Astrocyte (in vitro differentiated cells and primary cell): ENCODE results near the gene DNAJB4. TPM values are rescaled to one million over a fixed set of nuclear protein-coding genes. Genes with fewer than 3 reads are reported as not detected.
"Not testable (repeated sequence)": the region's sequence is repeated elsewhere in the genome, so short reads cannot be mapped to it uniquely, and the experiment has no call there.

Experiments used
- DNase-seq: peaks from one replicate; pipeline ENCODE4 v3.0.0-alpha.2; 2010; ENCODE audit warnings: low read depth
- FAIRE-seq: peaks from 2 replicates; lab custom pipeline; 2011; peaks lifted over from hg19 to GRCh38; lab: Jason Lieb, UNC
- H2AFZ ChIP-seq: 2 replicates; pipeline ENCODE4 v1.6.0; 2012; ENCODE audit warnings: low read depth, low read length, inconsistent platforms
- H3K27ac ChIP-seq: 2 replicates; pipeline ENCODE4 v1.5.1; 2011; ENCODE audit warnings: low read depth, low read length, inconsistent platforms
- H3K27me3 ChIP-seq: 2 replicates; pipeline ENCODE4 v1.6.0; 2011; ENCODE audit warnings: low read length, inconsistent platforms; ENCODE audit not compliant: insufficient read depth
- H3K36me3 ChIP-seq: 2 replicates; pipeline ENCODE4 v1.5.1; 2011; ENCODE audit warnings: low read length, inconsistent platforms; ENCODE audit not compliant: insufficient read depth
- H3K4me1 ChIP-seq: 2 replicates; pipeline ENCODE4 v1.5.1; 2011; ENCODE audit warnings: low read length, inconsistent platforms; ENCODE audit not compliant: insufficient read depth
- H3K4me2 ChIP-seq: 2 replicates; pipeline ENCODE4 v1.6.0; 2012; ENCODE audit warnings: low read length, inconsistent platforms
- H3K4me3 ChIP-seq: 2 replicates; pipeline ENCODE4 v1.5.1; 2011; ENCODE audit warnings: low read depth, mild to moderate bottlenecking, low read length, inconsistent platforms; ENCODE audit not compliant: insufficient read depth
- H3K79me2 ChIP-seq: 2 replicates; pipeline ENCODE4 v1.6.0; 2012; ENCODE audit warnings: mild to moderate bottlenecking, low read length, inconsistent platforms; ENCODE audit not compliant: insufficient read depth
- H3K9ac ChIP-seq: 2 replicates; pipeline ENCODE4 v1.6.0; 2012; ENCODE audit warnings: mild to moderate bottlenecking, low read length, inconsistent platforms
- H3K9me3 ChIP-seq: 2 replicates; pipeline ENCODE4 v1.5.1; 2012; ENCODE audit warnings: low read depth, mild to moderate bottlenecking, low read length, inconsistent platforms; ENCODE audit not compliant: insufficient read depth
- H4K20me1 ChIP-seq: 2 replicates; pipeline ENCODE4 v1.6.0; 2012; ENCODE audit warnings: low read length, inconsistent platforms; ENCODE audit not compliant: insufficient read depth
- H3K27ac Mint-ChIP-seq: one replicate; pipeline ENCODE4 v1.8.0; 2021; ENCODE audit warnings: mild to moderate bottlenecking, mixed read lengths; ENCODE audit not compliant: unreplicated experiment
- H3K27me3 Mint-ChIP-seq: one replicate; pipeline ENCODE4 v1.8.0; 2021; ENCODE audit warnings: low read depth, mixed read lengths; ENCODE audit not compliant: unreplicated experiment
- H3K36me3 Mint-ChIP-seq: one replicate; pipeline ENCODE4 v1.8.0; 2021; ENCODE audit warnings: low read depth, mixed read lengths; ENCODE audit not compliant: unreplicated experiment
- H3K4me1 Mint-ChIP-seq: one replicate; pipeline ENCODE4 v1.8.0; 2021; ENCODE audit warnings: low read depth, mixed read lengths; ENCODE audit not compliant: unreplicated experiment
- H3K4me3 Mint-ChIP-seq: one replicate; pipeline ENCODE4 v1.8.0; 2021; ENCODE audit warnings: mild to moderate bottlenecking, moderate library complexity, mixed read lengths; ENCODE audit not compliant: unreplicated experiment
- H3K9me3 Mint-ChIP-seq: one replicate; pipeline ENCODE4 v1.8.0; 2021; ENCODE audit warnings: mild to moderate bottlenecking, mixed read lengths; ENCODE audit not compliant: unreplicated experiment
- EZH2 ChIP-seq: IDR thresholded peaks from 2 replicates; pipeline ENCODE4 v1.6.1; 2012; ENCODE audit warnings: mild to moderate bottlenecking, low read length, inconsistent platforms; ENCODE audit not compliant: insufficient read depth
- total RNA-seq: library from RNA; stranded (reverse); gene quantifications from 2 replicates; pipeline ENCODE4 v1.2.1, GENCODE V29; 2021
- TF ChIP-seq, protein P1 (sequence below): IDR thresholded peaks from 2 replicates; pipeline ENCODE4 v1.5.1; 2011; ENCODE audit warnings: low read depth, mild to moderate bottlenecking, inconsistent platforms, low read length, moderate library complexity; ENCODE audit not compliant: insufficient read depth

DNAJB4 gene
- total RNA-seq, 1 donor from 2014 or later, result 58.6 TPM

DNA sequence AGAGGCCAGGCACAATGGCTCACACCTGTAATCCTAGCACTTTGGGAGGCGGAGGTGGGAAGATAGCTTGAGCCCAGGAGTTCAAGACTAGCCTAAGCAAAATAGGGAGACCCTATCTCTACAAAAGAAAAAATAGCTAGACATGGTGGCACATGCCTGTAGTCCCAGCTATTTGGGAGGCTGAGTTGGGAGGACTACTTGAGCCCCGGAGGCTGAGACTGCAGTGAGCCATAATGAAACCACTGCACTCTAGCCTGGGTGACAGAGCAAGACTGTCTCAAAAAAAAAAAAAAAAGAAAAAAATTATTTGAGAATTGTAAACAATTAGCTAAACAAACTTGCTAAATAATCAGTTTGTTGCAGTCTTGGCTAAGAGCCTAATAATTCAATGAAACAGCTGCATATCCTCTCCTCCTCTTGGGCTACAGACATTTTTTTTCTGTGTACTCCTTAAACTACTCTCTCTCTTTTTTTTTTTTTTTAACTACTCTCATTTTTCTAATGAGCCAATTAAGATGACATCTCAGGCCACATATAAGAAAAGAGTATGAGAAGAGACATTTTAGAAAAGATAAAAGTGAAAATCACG lies 10.5 kb upstream of the DNAJB4 start:
- Histone ChIP-seq H3K4me2 (no peak overlapping the region), H2AFZ (no peak overlapping the region), H3K4me1 (no peaks in the 10 kb centered on the region), H3K9me3 (no peaks in the 10 kb centered on the region), H3K27me3 (no peaks in the 10 kb centered on the region), H3K9ac (no peak overlapping the region), H3K36me3 (peaks cover 5% of the 10 kb centered on the region), H3K27ac (no peak overlapping the region), H3K4me3 (no peak overlapping the region), H3K79me2 (peaks cover 49% of the 10 kb centered on the region), H4K20me1 (peaks cover 33% of the 10 kb centered on the region)
- FAIRE-seq (no peak), DNase-seq (no peak)
- no peak for TF ChIP-seq EZH2
- TF ChIP-seq, protein P1, sequence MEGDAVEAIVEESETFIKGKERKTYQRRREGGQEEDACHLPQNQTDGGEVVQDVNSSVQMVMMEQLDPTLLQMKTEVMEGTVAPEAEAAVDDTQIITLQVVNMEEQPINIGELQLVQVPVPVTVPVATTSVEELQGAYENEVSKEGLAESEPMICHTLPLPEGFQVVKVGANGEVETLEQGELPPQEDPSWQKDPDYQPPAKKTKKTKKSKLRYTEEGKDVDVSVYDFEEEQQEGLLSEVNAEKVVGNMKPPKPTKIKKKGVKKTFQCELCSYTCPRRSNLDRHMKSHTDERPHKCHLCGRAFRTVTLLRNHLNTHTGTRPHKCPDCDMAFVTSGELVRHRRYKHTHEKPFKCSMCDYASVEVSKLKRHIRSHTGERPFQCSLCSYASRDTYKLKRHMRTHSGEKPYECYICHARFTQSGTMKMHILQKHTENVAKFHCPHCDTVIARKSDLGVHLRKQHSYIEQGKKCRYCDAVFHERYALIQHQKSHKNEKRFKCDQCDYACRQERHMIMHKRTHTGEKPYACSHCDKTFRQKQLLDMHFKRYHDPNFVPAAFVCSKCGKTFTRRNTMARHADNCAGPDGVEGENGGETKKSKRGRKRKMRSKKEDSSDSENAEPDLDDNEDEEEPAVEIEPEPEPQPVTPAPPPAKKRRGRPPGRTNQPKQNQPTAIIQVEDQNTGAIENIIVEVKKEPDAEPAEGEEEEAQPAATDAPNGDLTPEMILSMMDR, result no peak
- H3K9me3 Mint-ChIP-seq, result no peaks in the 10 kb centered on the region
- H3K4me3 Mint-ChIP-seq, result no peak overlapping the region
- H3K27me3 Mint-ChIP-seq, result no peaks in the 10 kb centered on the region
- H3K27ac Mint-ChIP-seq, result no peak overlapping the region
- no peaks in the 10 kb centered on the region for H3K4me1 Mint-ChIP-seq
- H3K36me3 Mint-ChIP-seq, result peaks cover 5% of the 10 kb centered on the region

DNA sequence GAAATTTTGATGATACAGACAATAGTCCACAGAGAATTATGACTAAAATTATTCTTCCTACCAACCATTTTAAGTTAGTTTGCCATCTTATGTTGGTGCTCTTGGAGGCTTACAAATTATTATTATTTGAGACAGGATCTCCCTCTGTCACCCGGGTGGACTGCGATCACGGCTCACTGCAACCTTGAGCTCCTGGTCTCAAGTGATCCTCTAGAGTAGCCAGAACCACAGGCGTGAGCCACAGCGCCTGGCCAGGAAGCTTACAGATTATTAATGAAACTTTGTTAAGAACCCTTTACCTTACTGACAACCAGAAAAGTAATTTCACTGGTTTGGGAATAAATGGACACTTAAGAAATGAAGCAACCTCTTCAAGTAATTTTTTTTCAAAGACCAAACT lies 8.0 kb upstream of the DNAJB4 start:
- Histone ChIP-seq H3K4me2 (no peak overlapping the region), H3K79me2 (peaks cover 24% of the 10 kb centered on the region), H3K4me1 (no peaks in the 10 kb centered on the region), H2AFZ (no peak overlapping the region), H4K20me1 (peaks cover 15% of the 10 kb centered on the region), H3K4me3 (no peak overlapping the region), H3K9me3 (no peaks in the 10 kb centered on the region), H3K27ac (no peak overlapping the region), H3K27me3 (no peaks in the 10 kb centered on the region), H3K9ac (no peak overlapping the region), H3K36me3 (peaks cover 5% of the 10 kb centered on the region)
- Mint-ChIP-seq H3K27ac (no peak overlapping the region), H3K27me3 (no peaks in the 10 kb centered on the region), H3K4me3 (no peak overlapping the region), H3K9me3 (no peaks in the 10 kb centered on the region), H3K36me3 (peaks cover 3% of the 10 kb centered on the region), H3K4me1 (no peaks in the 10 kb centered on the region)
- DNase-seq (no peak), FAIRE-seq (no peak)
- TF ChIP-seq EZH2, result no peak
- TF ChIP-seq, protein P1, result no peak

DNA sequence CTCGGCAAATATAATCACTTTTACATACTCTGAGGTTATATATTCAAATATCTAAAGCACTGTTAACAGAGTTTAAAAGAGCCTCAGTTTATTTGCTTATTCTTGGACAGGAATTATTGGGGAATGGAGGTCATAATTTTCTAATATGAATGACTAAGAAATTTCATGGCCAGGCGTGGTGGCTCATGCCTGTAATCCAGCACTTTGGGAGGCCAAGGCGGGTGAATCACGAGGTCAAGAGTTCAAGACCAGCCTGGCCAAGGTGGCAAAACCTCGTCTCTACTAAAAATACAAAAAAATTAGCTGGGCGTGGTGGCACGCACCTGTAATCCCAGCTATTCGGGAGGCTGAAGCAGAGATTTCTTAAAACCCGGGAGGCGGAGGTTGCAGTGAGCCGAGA lies 4.2 kb upstream of the DNAJB4 start:
- not testable (repeated sequence) for H3K9me3 Mint-ChIP-seq, H3K79me2 ChIP-seq, H3K4me1 Mint-ChIP-seq

More for the DNA sequence above, 4.2 kb upstream of the DNAJB4 start:
- H3K27me3 Mint-ChIP-seq, H3K4me3 ChIP-seq, DNase-seq, H3K27ac Mint-ChIP-seq, H3K4me1 ChIP-seq, H3K4me3 Mint-ChIP-seq, FAIRE-seq, H2AFZ ChIP-seq, H3K27ac ChIP-seq, H3K36me3 ChIP-seq, H4K20me1 ChIP-seq, H3K4me2 ChIP-seq, H3K27me3 ChIP-seq, H3K9me3 ChIP-seq, H3K9ac ChIP-seq, H3K36me3 Mint-ChIP-seq: not testable (repeated sequence)
